Nephron progenitor cell (in vitro differentiated cells): ENCODE measurements around the gene RNF123.
A peak's percentile ranks its signal among the peaks of the same experiment; 100 is the strongest.

Source experiments
- DNase-seq: peaks from one replicate; pipeline ENCODE4 v3.0.0; 2021
- H3K27ac Mint-ChIP-seq: 2 replicates; pipeline ENCODE4 v1.8.0; 2021; ENCODE audit warnings: mild to moderate bottlenecking, moderate library complexity, mixed read lengths
- H3K27me3 Mint-ChIP-seq: 2 replicates; pipeline ENCODE4 v1.8.0; 2021; ENCODE audit warnings: mild to moderate bottlenecking, low read depth, mixed read lengths; ENCODE audit not compliant: poor library complexity
- H3K36me3 Mint-ChIP-seq: 2 replicates; pipeline ENCODE4 v1.8.0; 2021; ENCODE audit warnings: low read depth, mixed read lengths
- H3K4me1 Mint-ChIP-seq: 2 replicates; pipeline ENCODE4 v1.8.0; 2021; ENCODE audit warnings: mixed read lengths
- H3K4me3 Mint-ChIP-seq: 2 replicates; pipeline ENCODE4 v1.8.0; 2021; ENCODE audit warnings: mild to moderate bottlenecking, moderate library complexity, mixed read lengths
- H3K9me3 Mint-ChIP-seq: 2 replicates; pipeline ENCODE4 v1.8.0; 2021; ENCODE audit warnings: mild to moderate bottlenecking, moderate library complexity, mixed read lengths
- TF ChIP-seq, protein P1 (sequence below): fragments of 200-600 bp; sonication (generic); IDR thresholded peaks from 2 replicates; pipeline ENCODE4 v1.5.0; 2021; ENCODE audit warnings: antibody characterized with exemption

Gene RNF123

DNA sequence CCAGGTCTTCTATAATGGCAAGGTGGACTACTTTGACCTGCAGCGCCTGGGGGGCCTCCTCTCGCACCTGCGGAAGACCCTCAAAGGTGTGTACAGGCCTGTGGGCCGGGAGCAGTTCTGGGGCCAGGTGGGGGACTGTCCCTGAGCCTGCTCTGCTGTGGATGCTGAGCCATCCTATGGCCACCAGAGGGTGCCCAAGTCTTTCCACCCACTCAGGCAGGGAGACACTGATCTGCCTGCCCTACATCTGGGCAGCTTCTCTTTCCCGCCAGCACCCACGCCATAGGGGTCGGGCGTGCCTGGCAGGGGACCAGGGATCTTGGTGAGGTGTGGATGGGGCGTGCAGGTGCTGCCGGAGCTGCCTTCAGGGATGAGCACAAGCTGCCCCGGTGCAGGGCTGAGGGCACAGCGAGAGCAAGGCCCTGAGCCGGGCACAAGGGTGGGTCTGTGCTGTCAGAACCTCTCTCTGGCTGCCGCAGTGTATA lies 14.1 kb downstream of the RNF123 start:
- no peak overlapping the region for H3K4me3 Mint-ChIP-seq
- H3K4me1 Mint-ChIP-seq: peaks cover 10% of the 10 kb centered on the region
- no peaks in the 10 kb centered on the region for H3K27me3 Mint-ChIP-seq
- TF ChIP-seq, protein P1, sequence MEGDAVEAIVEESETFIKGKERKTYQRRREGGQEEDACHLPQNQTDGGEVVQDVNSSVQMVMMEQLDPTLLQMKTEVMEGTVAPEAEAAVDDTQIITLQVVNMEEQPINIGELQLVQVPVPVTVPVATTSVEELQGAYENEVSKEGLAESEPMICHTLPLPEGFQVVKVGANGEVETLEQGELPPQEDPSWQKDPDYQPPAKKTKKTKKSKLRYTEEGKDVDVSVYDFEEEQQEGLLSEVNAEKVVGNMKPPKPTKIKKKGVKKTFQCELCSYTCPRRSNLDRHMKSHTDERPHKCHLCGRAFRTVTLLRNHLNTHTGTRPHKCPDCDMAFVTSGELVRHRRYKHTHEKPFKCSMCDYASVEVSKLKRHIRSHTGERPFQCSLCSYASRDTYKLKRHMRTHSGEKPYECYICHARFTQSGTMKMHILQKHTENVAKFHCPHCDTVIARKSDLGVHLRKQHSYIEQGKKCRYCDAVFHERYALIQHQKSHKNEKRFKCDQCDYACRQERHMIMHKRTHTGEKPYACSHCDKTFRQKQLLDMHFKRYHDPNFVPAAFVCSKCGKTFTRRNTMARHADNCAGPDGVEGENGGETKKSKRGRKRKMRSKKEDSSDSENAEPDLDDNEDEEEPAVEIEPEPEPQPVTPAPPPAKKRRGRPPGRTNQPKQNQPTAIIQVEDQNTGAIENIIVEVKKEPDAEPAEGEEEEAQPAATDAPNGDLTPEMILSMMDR: peak; percentile 85
- DNase-seq: peak; percentile 67
- no peaks in the 10 kb centered on the region for H3K9me3 Mint-ChIP-seq
- no peak overlapping the region for H3K27ac Mint-ChIP-seq
- peaks cover 3% of the 10 kb centered on the region for H3K36me3 Mint-ChIP-seq

DNA sequence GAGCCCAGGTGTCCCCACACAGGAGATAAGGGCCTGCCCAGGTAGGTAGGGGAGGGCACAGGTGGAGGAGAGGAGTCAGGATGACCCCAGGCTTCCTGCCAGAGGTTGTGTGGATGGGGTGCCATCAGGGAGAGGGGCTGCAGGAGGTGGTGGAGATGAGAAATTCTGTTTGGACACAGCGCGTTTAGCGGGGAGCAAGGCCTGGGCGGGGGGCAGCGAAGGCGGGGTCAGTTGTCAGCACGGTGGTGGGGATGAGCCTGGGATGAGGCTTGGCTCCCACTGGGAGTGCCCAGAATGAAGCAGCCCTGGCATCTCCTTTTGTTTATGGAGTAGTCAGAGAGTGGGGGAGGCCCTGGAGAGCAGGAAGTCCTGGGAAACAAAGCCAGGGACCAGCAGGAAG lies 14.6 kb downstream of the RNF123 start:
- Mint-ChIP-seq H3K27ac (no peak overlapping the region), H3K9me3 (no peaks in the 10 kb centered on the region), H3K36me3 (peaks cover 4% of the 10 kb centered on the region), H3K4me1 (peaks cover 10% of the 10 kb centered on the region), H3K4me3 (no peak overlapping the region), H3K27me3 (no peaks in the 10 kb centered on the region)
- TF ChIP-seq, protein P1: no peak
- DNase-seq: no peak

DNA sequence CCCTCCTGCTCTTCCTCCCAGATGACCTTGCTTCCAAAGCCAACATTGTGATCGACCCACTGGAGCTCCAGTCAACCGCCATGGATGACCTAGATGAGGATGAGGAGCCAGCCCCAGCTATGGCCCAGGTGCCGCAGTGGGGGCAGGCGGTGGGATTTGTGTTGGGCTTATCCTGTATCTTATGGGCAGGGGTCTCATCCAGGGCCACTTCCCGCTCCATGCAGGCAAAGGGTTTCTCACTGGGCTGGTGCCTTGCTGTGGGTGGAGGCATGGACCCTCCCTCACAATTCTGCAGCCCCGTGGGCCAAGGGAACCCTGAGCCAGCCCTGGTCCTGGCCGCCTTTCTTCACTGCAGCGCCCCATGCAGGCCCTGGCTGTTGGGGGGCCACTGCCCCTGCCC lies 15.3 kb downstream of the RNF123 start:
- TF ChIP-seq, protein P1: no peak
- Mint-ChIP-seq H3K27ac (no peak overlapping the region), H3K36me3 (peaks cover 4% of the 10 kb centered on the region), H3K4me3 (no peak overlapping the region), H3K4me1 (peaks cover 10% of the 10 kb centered on the region), H3K27me3 (no peaks in the 10 kb centered on the region), H3K9me3 (no peaks in the 10 kb centered on the region)
- no peak for DNase-seq

DNA sequence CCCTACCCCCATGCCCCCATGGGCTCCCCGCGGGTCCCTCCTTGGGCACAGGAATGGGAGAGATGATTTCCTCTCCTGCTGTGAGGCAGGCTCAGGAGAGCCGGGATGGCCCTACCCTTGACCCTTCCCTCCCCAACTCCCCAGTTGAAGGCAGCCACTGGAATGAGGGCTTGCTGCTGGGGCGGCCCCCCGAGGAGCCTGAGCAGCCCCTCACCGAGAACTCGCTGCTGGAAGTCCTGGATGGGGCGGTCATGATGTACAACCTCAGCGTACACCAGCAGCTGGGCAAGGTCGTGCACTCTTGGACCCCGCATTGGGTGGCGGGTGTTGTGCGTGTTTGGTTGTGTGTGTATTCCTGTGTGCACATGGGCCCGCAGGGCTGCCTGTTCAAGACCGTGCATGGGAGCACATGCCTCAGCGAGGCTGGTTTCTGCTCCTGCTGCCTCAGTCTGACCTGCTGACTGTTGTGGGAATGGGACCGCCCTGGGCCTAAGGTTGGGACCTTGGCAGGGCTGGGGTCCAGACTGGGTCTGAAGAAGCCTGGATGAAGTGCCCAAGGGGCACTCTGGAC lies 16.1 kb downstream of the RNF123 start:
- no peaks in the 10 kb centered on the region for H3K27me3 Mint-ChIP-seq

DNA sequence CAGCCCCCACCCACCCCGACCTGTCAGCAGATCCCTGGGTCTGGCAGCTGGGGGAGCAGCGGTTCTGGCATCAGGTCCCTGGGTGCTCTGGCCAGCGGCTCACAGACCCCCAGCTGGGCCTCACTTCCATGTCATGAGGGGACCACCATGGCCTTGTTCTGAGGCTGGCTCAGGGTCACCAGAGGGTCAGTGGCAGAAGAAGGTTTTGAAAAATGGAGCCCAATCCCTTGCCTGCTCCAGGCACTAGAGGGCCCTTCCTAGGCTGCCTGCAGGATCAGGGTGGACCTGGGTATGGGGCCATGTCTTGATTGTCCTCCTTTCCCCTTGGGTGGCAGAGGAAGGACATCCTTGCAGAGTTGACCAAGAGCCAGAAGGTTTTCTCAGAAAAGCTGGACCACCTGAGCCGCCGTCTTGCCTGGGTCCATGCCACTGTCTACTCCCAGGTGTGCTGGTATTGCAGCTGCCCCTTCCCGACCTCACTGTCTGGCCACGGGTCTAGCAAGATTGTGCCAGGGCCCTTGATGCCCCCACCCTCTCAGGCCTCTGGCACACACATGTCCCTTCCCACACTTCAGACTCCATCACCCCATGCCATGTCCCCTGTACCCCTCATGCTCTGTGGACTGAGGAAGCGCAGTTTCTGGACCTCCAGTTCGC lies 17.2 kb downstream of the RNF123 start:
- no peak for DNase-seq
- Mint-ChIP-seq H3K9me3 (no peaks in the 10 kb centered on the region), H3K27me3 (no peaks in the 10 kb centered on the region), H3K4me3 (no peak overlapping the region), H3K4me1 (peaks cover 17% of the 10 kb centered on the region), H3K27ac (peak overlapping the region; percentile 45), H3K36me3 (peaks cover 4% of the 10 kb centered on the region)
- TF ChIP-seq, protein P1: no peak

More for the DNA sequence above, 16.1 kb downstream of the RNF123 start:
- H3K9me3 Mint-ChIP-seq: no peaks in the 10 kb centered on the region
- TF ChIP-seq, protein P1: no peak
- H3K36me3 Mint-ChIP-seq: peaks cover 4% of the 10 kb centered on the region
- no peak for DNase-seq
- H3K27ac Mint-ChIP-seq: no peak overlapping the region
- H3K4me1 Mint-ChIP-seq: peaks cover 10% of the 10 kb centered on the region
- no peak overlapping the region for H3K4me3 Mint-ChIP-seq

DNA sequence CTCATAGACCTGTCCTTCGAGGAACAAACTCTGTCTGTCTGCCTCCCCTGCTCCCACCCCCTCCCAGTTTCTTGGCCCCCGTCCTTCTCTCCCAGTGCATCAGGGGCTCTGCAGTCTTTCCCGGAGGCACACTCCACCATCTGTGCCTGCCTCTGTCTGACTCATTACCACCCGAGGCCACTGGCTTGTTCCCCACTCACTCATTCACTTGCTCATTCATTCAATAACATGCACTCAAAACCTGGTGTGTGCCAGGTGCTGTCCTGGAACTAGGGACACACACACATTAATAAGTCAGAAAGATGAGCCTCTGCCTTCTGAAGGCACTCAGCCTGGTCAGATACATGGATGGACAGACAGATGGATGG lies 17.7 kb downstream of the RNF123 start:
- Mint-ChIP-seq H3K36me3 (peaks cover 4% of the 10 kb centered on the region), H3K4me3 (no peak overlapping the region), H3K27ac (peak overlapping the region; percentile 45), H3K9me3 (no peaks in the 10 kb centered on the region), H3K27me3 (peaks cover 3% of the 10 kb centered on the region), H3K4me1 (peaks cover 22% of the 10 kb centered on the region)
- no peak for DNase-seq
- TF ChIP-seq, protein P1: no peak
